Heart right ventricle (tissue), 16 donors: ENCODE results near the gene RPL18A. TPM values are rescaled to one million over a fixed set of nuclear protein-coding genes. Genes with fewer than 3 reads are reported as not detected.
A peak's percentile ranks its signal among the peaks of the same experiment; 100 is the strongest.

Experiments
- ATAC-seq, 8 donors: fragments of 200-7000 bp; cut with Tn5 transposase; one replicate each; pipeline ENCODE4 v1.9.1; 2020; ENCODE audit warnings: mild to moderate bottlenecking in 8 of 8, moderate library complexity in 8 of 8, moderate number of reproducible peaks in 1 of 8
- DNase-seq, 2 donors: peaks; one replicate each; pipeline ENCODE4 v3.0.0-alpha.2; 2020
- H3K27ac ChIP-seq, 10 donors: fragments of 200-600 bp; sonication (generic) in 2 of 10; one replicate each; pipeline versions ENCODE4 v1.5.0 to v1.8.0; 2020 to 2022; ENCODE audit warnings: mild to moderate bottlenecking in 3 of 10
- H3K27me3 ChIP-seq, 7 donors: fragments of 200-600 bp; one replicate each; pipeline ENCODE4 v1.8.0; 2021 to 2022; ENCODE audit warnings: mild to moderate bottlenecking in 2 of 7
- H3K36me3 ChIP-seq, 9 donors: fragments of 200-600 bp; sonication (generic) in 1 of 9; one replicate each; pipeline versions ENCODE4 v1.5.0 to v1.8.0; 2020 to 2022; ENCODE audit warnings: mild to moderate bottlenecking in 2 of 9
- H3K4me1 ChIP-seq, 9 donors: fragments of 200-600 bp; sonication (generic) in 1 of 9; one replicate each; pipeline versions ENCODE4 v1.5.0 to v1.8.0; 2020 to 2022; ENCODE audit warnings: mild to moderate bottlenecking in 4 of 9
- H3K4me3 ChIP-seq, 10 donors: fragments of 200-600 bp; sonication (generic) in 2 of 10; one replicate each; pipeline versions ENCODE4 v1.5.0 to v1.8.0; 2020 to 2022; ENCODE audit warnings: mild to moderate bottlenecking in 7 of 10, moderate library complexity in 2 of 10
- H3K9me3 ChIP-seq, 11 donors: fragments of 200-600 bp in 10 of 11; sonication (generic) in 2 of 11; one replicate each; pipeline versions ENCODE4 v1.5.0 to v1.8.0; 2013 to 2022; ENCODE audit warnings: mild to moderate bottlenecking in 2 of 11, control low read depth in 1 of 11, moderate library complexity in 1 of 11
- CTCF ChIP-seq, 9 donors: fragments of 200-600 bp; sonication (generic) in 2 of 9; IDR thresholded peaks; one replicate each; pipeline versions ENCODE4 v1.5.0 to v1.8.0; 2021 to 2022; ENCODE audit warnings: antibody characterized with exemption in 9 of 9, mild to moderate bottlenecking in 5 of 9, moderate library complexity in 1 of 9
- WGBS, 2 donors: extraction: QIAGEN DNeasy Blood & Tissue Kit; methylation state at CpG; one replicate each; pipeline ENCODE4 v1.1.7; 2013; ENCODE audit warnings: inconsistent platforms in 1 of 2; 5-methylcytosine and 5-hydroxymethylcytosine counted together
- intact Hi-C, 10 donors: fragments of 100-400 bp; cut with DNase I; formaldehyde crosslinking; loops; one replicate each; pipeline versions ENCODE4 v1.11.1 to v1.14.2; 2022
- long read RNA-seq, 3 donors: library from polyadenylated mRNA; unstranded; transcript quantifications; one replicate each; pipeline ENCODE4 v2.0.0, GENCODE V29; 2020 to 2021
- polyA plus RNA-seq, 2 donors: library from polyadenylated mRNA; stranded (reverse); fragments of 200-250 nt; gene quantifications; one replicate each; pipeline ENCODE4 v1.2.3, GENCODE V29; 2013
- total RNA-seq, 10 donors: library from RNA; stranded (reverse); fragmentation: NEBNext Ultra II Directional in 3 of 10; extraction: Animal tissue kit (Norgen Biotek cat#: 25700) in 3 of 10; gene quantifications; one replicate each; pipeline versions ENCODE4 v1.2.1 to v1.2.4, GENCODE V29; 2021 to 2023
- donor health status: Arrhythmogenic right ventricular cardiomyopathy.
- donor health status: ischemic (EF 13 %, LVEDD 7.1; RV severe dilation, severe dysfunction).
- donor health status: healthy with polysubstance abuse.
- donor health status: DM: no; HTN: yes; CAD: no.
- donor health status: DM: no; HTN: no; CAD: no.
- donor health status: ischemic (EF 25% LVEDD 6.9; RV normal size, moderate dysfunction).
- donor health status: ischemic (EF 25% LVEDD 5.7; RV mildly dilated, moderate dysfunction).
- donor health status: healthy.
- donor health status: DM: yes; HTN: yes; CAD: no.
- donor health status: Ischemic cardiomyopathy.
- donor health status: ischemic (EF 35%, LVEDD 5.7; RV mildly dilated, moderate dysfunction).
- donor health status: nonischemic (EF 11% LVEDD 7.7; RV severe dilation, severe dysfunction).
- donor health status: DM: yes; HTN: yes; CAD: no.
- donor health status: PGD.
- donor health status: ischemic (EF 29% LVEDD 5.4; RV normal size, mild dysfunction).
- donor health status: nonischemic (EF 23%, LVEDD 6.1; RV moderate dilation, normal function).

The RPL18A gene
- total RNA-seq: 1,000 to 10,000 TPM in 1 of 10 donors, 100 to 1,000 TPM in 9; 623 to 1,142 (median 682) TPM
- polyA plus RNA-seq: 1,000 to 10,000 TPM in 1 of 2 donors, 100 to 1,000 TPM in 1; 685 to 2,570 TPM
- long read RNA-seq, donor 1, transcript RPL18A-201 (5 exons, 665 nt): major isoform, 231 of 252 reads
- long read RNA-seq, donor 1, transcript RPL18A-203 (4 exons, 1,084 nt): minor isoform, 10 of 252 reads
- long read RNA-seq, donor 1, partial matches to known transcripts: 8 of 252 reads
- long read RNA-seq, donor 1, other reads (novel, unspliced or antisense): 3 of 252 reads
- long read RNA-seq, donor 2, transcript RPL18A-203 (4 exons, 1,084 nt): minor isoform, 17 of 311 reads
- long read RNA-seq, donor 2, transcript RPL18A-201 (5 exons, 665 nt): major isoform, 279 of 311 reads
- long read RNA-seq, donor 2, partial matches to known transcripts: 13 of 311 reads
- long read RNA-seq, donor 2, other reads (novel, unspliced or antisense): 2 of 311 reads
- long read RNA-seq, donor 3, transcript RPL18A-201 (5 exons, 665 nt): major isoform, 82 of 90 reads
- long read RNA-seq, donor 3, partial matches to known transcripts: 5 of 90 reads
- long read RNA-seq, donor 3, other reads (novel, unspliced or antisense): 2 of 90 reads

DNA sequence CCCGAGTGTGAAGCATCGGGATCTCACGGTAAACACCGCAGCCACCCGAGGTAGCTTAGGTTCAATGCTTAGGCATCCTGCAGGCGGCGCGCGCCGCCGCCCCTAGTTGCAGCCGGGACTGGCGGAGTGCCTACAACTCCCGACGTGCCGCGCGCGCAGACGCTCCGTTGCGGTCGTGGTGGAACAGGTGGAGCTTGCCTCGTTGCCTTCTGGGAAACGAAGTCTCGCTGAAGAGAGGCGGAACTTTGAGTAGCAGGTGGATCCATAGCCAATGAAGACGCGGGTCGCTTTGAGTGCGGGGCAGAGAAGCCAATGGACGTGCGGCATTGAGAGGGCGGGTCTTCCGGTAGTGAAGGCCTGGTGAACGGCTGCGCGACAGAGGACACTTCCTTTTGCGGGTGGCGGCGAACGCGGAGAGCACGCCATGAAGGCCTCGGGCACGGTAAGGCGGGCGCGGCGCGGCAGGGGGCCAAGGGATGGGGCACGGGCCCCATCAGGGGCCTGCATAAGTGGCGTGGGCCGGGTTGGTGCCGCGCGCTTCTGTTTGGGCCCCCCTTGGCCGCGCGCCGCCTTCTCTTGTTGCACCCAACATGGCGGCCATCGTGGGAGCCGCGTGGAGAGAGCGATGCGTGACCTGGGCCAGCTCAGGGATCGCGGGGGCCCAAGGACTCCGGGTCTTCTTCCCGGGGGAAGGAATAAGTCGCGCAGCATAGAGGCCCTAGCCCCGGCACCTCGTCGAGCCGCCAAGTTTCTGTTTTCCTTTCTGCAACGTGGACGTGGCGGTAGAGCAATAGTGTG, at the start of gene RPL18A:
Gene RPL18A, plus strand, starts transcription at position 378 of the 798 bp plus-strand sequence. Its CDS starts 47 bp downstream, at position 425.
- intact Hi-C loops: loop anchor here (1.0 to 10.0 kb wide), 14 partner anchors 68 to 515 kb away; partner anchors contain the start of genes CCDC124 (in 5 of the 10) and PGLS (in 1 of the 10)
- WGBS, 2 donors: 0% methylated on average over 80 of the region's 80 CpGs
- Histone ChIP-seq H3K36me3 (peaks cover 0 to 40% (median 37%) of the 10 kb centered on the region in 9 donors), H3K4me1 (peaks cover 9 to 33% (median 23%) of the 10 kb centered on the region in 9 donors), H3K9me3 (no peaks in the 10 kb centered on the region), H3K4me3 (peak within 1 kb of the TSS; percentile 75 to 99 (median 92)), H3K27ac (peak within 1 kb of the TSS; percentile 76 to 96 (median 90)), H3K27me3 (no peaks in the 10 kb centered on the region)
- TF ChIP-seq CTCF (IDR thresholded peaks at IDR 0.05): peak; percentile 42 to 91 (median 77)
- peak; percentile 98 to 99 for DNase-seq
- ATAC-seq: peak; percentile 96 to 99 (median 98)

- Histone ChIP-seq H3K36me3 (no peaks in the 10 kb centered on the region), H3K27me3 (peaks cover 0 to 78% (median 40%) of the 10 kb centered on the region in 7 donors), H3K4me3 (no peak overlapping the region), H3K27ac (no peak overlapping the region), H3K9me3 (peaks cover 0 to 8% (median 0%) of the 10 kb centered on the region in 11 donors), H3K4me1 (no peaks in the 10 kb centered on the region)
- intact Hi-C loops: no loop called here
- no peak for ATAC-seq
- 95 to 100% methylated on average over 2 of the region's 2 CpGs for WGBS, 2 donors
- DNase-seq: no peak
- no peak for TF ChIP-seq CTCF (IDR thresholded peaks at IDR 0.05)
These were observed 48.6 kb upstream of the RPL18A start for GRCh38 chr19:17811103-17811502.

DNA sequence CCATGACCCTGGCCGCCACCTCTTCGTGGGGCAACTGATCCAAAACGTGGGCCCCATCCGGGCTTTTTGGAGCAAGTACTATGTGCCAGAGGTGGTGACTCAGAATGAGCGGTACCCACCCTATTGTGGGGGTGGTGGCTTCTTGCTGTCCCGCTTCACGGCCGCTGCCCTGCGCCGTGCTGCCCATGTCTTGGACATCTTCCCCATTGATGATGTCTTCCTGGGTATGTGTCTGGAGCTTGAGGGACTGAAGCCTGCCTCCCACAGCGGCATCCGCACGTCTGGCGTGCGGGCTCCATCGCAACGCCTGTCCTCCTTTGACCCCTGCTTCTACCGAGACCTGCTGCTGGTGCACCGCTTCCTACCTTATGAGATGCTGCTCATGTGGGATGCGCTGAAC, 48.0 kb upstream of the RPL18A start:
- intact Hi-C loops: no loop called here
- TF ChIP-seq CTCF (IDR thresholded peaks at IDR 0.05): no peak
- peaks cover 0 to 8% (median 0%) of the 10 kb centered on the region in 11 donors for H3K9me3 ChIP-seq
- H3K36me3 ChIP-seq: no peaks in the 10 kb centered on the region
- no peak overlapping the region for H3K27ac ChIP-seq
- ATAC-seq: no peak
- no peaks in the 10 kb centered on the region for H3K4me1 ChIP-seq
- H3K27me3 ChIP-seq: peaks cover 0 to 78% (median 42%) of the 10 kb centered on the region in 7 donors
- no peak overlapping the region for H3K4me3 ChIP-seq
- WGBS, 2 donors: 84 to 89% methylated on average over 20 of the region's 20 CpGs
- DNase-seq: no peak

GRCh38 chr19:17812099-17812498, 47.6 kb upstream of the RPL18A start:
- WGBS, 2 donors: 60 to 69% methylated on average over 5 of the region's 5 CpGs
- H3K9me3 ChIP-seq: peaks cover 0 to 8% (median 0%) of the 10 kb centered on the region in 11 donors
- no peak overlapping the region for H3K4me3 ChIP-seq
- H3K36me3 ChIP-seq: no peaks in the 10 kb centered on the region
- no peaks in the 10 kb centered on the region for H3K4me1 ChIP-seq
- DNase-seq (no peak), ATAC-seq (no peak)
- H3K27me3 ChIP-seq: peaks cover 0 to 80% (median 44%) of the 10 kb centered on the region in 7 donors
- TF ChIP-seq CTCF (IDR thresholded peaks at IDR 0.05): no peak
- no peak overlapping the region for H3K27ac ChIP-seq
- intact Hi-C loops: no loop called here
